ENCODE data around the gene NBAS.

DNA sequence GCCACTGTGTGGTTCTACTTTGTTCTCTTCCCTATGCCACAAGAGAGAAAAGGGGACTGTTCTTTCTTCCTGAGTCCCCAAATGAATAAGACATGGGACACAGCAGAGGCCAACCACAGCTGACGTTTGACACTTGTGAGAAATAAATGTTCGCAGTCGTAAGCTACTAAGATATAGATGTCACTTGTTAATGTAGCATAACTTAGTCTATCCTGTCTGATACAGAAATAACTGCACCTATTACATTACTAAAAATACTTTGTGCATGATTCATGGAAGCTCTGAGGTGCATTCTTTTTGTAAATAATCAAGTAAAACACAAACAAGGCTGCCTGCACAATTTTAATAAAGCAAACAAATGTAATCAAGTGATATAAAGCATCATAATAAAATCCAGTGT, 148.8 kb downstream of the NBAS start:
- no peak for TF ChIP-seq EZH2 (IDR thresholded peaks at IDR 0.05; ENCODE audit: borderline replicate concordance, low read length)
- TF ChIP-seq, protein P1, sequence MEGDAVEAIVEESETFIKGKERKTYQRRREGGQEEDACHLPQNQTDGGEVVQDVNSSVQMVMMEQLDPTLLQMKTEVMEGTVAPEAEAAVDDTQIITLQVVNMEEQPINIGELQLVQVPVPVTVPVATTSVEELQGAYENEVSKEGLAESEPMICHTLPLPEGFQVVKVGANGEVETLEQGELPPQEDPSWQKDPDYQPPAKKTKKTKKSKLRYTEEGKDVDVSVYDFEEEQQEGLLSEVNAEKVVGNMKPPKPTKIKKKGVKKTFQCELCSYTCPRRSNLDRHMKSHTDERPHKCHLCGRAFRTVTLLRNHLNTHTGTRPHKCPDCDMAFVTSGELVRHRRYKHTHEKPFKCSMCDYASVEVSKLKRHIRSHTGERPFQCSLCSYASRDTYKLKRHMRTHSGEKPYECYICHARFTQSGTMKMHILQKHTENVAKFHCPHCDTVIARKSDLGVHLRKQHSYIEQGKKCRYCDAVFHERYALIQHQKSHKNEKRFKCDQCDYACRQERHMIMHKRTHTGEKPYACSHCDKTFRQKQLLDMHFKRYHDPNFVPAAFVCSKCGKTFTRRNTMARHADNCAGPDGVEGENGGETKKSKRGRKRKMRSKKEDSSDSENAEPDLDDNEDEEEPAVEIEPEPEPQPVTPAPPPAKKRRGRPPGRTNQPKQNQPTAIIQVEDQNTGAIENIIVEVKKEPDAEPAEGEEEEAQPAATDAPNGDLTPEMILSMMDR (IDR thresholded peaks at IDR 0.05; ENCODE audit: low read length), result no peak

Measured in OCI-LY1 (cell line).